ENCODE measurements around the gene FAM177A1.

- no peak for TF ChIP-seq CTCF (IDR thresholded peaks at IDR 0.05)
- no peak for TF ChIP-seq POLR2A (IDR thresholded peaks at IDR 0.05)
- TF ChIP-seq EP300 (IDR thresholded peaks at IDR 0.05) = no peak
These were observed 71.0 kb downstream of the FAM177A1 start for GRCh38 chr14:35117112-35117511.

Measured in sigmoid colon (tissue), 4 donors.